HL-60 (cell line): ENCODE data around the gene SLIT1.

Experiments used
- DNase-seq, 2 experiments: peaks; one replicate each; pipeline ENCODE4 v3.0.0-alpha.2; 2010 to 2020; ENCODE audit warnings: low read depth in 1 of 2, low spot score in 1 of 2
- H3K27ac ChIP-seq: fragments of 250-450 bp; sonication (Bioruptor Pico); replicated peaks from 2 replicates; pipeline ENCODE4 v1.5.1; 2020; ENCODE audit warnings: mild to moderate bottlenecking, moderate library complexity
- H3K27me3 ChIP-seq: fragments of 250-450 bp; sonication (Bioruptor Pico); 2 replicates; pipeline ENCODE4 v1.5.1; 2021; ENCODE audit warnings: mild to moderate bottlenecking, moderate library complexity; ENCODE audit not compliant: insufficient read depth, poor library complexity, severe bottlenecking
- H3K4me3 ChIP-seq: replicated peaks from 2 replicates; pipeline ENCODE4 v1.5.1; 2011; ENCODE audit warnings: mild to moderate bottlenecking, control low read depth, low read length; ENCODE audit not compliant: insufficient read depth
- GABPA ChIP-seq: IDR thresholded peaks from 2 replicates; pipeline ENCODE4 v1.6.1; 2012; ENCODE audit warnings: low read depth
- POLR2AphosphoS5 ChIP-seq: IDR thresholded peaks from 2 replicates; pipeline ENCODE4 v1.6.1; 2012; ENCODE audit warnings: low read depth
- SPI1 ChIP-seq: IDR thresholded peaks from 2 replicates; pipeline ENCODE4 v1.6.1; 2012; ENCODE audit warnings: low read depth, mild to moderate bottlenecking, borderline replicate concordance
- TF ChIP-seq, protein P1 (sequence below): IDR thresholded peaks from 2 replicates; pipeline ENCODE4 v1.6.1; 2012; ENCODE audit warnings: low read depth; ENCODE audit not compliant: insufficient replicate concordance
- TF ChIP-seq, protein P2 (sequence below): IDR thresholded peaks from one replicate; pipeline ENCODE4 v1.5.1; 2011; ENCODE audit warnings: low read length, control low read depth, inconsistent platforms; ENCODE audit not compliant: insufficient read depth

SLIT1 gene

DNA sequence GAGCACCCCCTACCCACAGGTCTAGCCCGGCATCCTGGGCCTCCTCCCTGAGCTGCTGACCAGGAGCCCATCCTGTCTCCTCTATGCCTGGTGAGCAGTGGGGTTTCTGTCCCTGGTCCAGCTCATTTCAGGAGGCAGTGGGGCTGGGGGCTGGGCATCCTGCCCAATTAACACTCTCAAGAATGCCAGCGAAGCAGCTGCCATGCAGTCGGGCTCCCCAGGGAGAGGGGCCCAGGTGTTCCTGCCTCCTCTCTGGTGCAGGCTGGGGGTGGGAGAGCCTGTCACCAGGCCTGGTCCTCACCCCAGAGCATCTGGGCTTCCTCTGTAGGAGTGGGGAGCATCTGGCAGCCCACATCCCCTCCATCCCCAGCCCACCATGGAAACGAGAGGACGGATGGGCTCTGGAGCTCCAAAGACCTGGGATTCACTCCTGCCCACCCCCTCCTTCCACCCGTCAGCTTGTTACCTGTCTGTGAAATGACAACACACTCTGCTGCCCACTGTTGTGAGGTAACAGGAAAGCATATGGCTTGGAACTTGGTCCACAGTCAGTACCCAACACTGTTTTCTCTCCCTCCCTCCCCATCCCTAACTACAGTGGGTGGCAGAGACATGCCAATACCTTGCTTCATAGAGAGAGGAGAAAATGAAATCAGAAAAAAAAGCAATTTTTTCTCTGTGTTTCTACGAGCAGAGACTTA lies 69.1 kb downstream of the SLIT1 start:
- no peak for DNase-seq
- no peak overlapping the region for H3K4me3 ChIP-seq
- peaks cover 14% of the 10 kb centered on the region for H3K27me3 ChIP-seq

DNA sequence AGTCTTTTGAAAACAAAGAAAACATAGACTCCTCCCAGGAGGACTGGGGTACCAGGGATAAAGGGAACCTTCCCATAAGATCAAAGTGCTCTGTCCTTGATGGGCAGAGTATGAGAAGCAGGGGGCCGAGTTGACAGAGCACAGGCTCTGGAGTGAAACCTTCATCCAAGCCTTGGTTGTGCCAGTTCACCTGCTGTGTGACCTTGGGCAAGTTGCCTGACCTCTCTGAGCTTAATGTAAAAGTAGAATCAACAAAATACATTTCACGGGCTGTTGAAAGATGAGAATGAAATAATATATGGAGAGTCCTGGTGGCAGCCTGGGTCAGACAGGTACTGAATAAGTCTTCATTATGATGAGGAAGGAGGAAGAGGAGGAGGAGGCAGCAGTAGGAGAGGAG lies 69.9 kb downstream of the SLIT1 start:
- H3K4me3 ChIP-seq = no peak overlapping the region
- H3K27me3 ChIP-seq = peaks cover 15% of the 10 kb centered on the region
- no peak overlapping the region for H3K27ac ChIP-seq
- TF ChIP-seq, protein P1, sequence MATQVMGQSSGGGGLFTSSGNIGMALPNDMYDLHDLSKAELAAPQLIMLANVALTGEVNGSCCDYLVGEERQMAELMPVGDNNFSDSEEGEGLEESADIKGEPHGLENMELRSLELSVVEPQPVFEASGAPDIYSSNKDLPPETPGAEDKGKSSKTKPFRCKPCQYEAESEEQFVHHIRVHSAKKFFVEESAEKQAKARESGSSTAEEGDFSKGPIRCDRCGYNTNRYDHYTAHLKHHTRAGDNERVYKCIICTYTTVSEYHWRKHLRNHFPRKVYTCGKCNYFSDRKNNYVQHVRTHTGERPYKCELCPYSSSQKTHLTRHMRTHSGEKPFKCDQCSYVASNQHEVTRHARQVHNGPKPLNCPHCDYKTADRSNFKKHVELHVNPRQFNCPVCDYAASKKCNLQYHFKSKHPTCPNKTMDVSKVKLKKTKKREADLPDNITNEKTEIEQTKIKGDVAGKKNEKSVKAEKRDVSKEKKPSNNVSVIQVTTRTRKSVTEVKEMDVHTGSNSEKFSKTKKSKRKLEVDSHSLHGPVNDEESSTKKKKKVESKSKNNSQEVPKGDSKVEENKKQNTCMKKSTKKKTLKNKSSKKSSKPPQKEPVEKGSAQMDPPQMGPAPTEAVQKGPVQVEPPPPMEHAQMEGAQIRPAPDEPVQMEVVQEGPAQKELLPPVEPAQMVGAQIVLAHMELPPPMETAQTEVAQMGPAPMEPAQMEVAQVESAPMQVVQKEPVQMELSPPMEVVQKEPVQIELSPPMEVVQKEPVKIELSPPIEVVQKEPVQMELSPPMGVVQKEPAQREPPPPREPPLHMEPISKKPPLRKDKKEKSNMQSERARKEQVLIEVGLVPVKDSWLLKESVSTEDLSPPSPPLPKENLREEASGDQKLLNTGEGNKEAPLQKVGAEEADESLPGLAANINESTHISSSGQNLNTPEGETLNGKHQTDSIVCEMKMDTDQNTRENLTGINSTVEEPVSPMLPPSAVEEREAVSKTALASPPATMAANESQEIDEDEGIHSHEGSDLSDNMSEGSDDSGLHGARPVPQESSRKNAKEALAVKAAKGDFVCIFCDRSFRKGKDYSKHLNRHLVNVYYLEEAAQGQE = no peak
- TF ChIP-seq GABPA = no peak
- no peak for TF ChIP-seq SPI1
- TF ChIP-seq, protein P2, sequence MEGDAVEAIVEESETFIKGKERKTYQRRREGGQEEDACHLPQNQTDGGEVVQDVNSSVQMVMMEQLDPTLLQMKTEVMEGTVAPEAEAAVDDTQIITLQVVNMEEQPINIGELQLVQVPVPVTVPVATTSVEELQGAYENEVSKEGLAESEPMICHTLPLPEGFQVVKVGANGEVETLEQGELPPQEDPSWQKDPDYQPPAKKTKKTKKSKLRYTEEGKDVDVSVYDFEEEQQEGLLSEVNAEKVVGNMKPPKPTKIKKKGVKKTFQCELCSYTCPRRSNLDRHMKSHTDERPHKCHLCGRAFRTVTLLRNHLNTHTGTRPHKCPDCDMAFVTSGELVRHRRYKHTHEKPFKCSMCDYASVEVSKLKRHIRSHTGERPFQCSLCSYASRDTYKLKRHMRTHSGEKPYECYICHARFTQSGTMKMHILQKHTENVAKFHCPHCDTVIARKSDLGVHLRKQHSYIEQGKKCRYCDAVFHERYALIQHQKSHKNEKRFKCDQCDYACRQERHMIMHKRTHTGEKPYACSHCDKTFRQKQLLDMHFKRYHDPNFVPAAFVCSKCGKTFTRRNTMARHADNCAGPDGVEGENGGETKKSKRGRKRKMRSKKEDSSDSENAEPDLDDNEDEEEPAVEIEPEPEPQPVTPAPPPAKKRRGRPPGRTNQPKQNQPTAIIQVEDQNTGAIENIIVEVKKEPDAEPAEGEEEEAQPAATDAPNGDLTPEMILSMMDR = no peak
- no peak for TF ChIP-seq POLR2AphosphoS5
- DNase-seq = no peak

More for the DNA sequence above, 69.1 kb downstream of the SLIT1 start:
- H3K27ac ChIP-seq = no peak overlapping the region
- TF ChIP-seq, protein P2 = no peak
- TF ChIP-seq, protein P1 = no peak
- TF ChIP-seq POLR2AphosphoS5 = no peak
- TF ChIP-seq SPI1 = no peak
- no peak for TF ChIP-seq GABPA

DNA sequence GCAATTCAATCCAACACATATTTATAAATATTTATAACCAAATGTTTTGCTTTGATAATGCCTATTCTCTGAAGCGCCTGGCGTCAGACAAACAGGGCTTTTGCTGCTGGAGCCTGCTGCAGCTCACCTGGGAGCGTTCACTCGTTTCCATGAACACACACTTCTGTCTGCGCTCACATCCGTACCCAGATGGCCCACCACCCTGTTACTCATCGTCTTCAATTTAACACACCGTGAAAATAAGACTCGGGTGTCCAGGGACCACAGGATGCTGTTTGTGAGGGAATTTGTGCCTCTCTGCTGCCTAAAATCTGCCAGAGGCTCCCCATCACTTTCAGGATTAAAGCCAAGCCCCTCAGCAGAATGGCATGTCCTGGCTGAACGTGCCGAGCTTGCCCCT lies 74.1 kb downstream of the SLIT1 start:
- no peak overlapping the region for H3K4me3 ChIP-seq
- no peak for DNase-seq
- H3K27me3 ChIP-seq = peaks cover 9% of the 10 kb centered on the region
- TF ChIP-seq, protein P1 = no peak
- TF ChIP-seq GABPA = no peak
- H3K27ac ChIP-seq = no peak overlapping the region
